Suprapubic skin (tissue), 4 donors: ENCODE data around the gene SVOP. TPM values are rescaled to one million over a fixed set of nuclear protein-coding genes. Genes with fewer than 3 reads are reported as not detected.

Experiments
- DNase-seq, 2 donors: peaks; one replicate each; pipeline ENCODE4 v3.0.0-alpha.2; 2019; ENCODE audit warnings: low spot score in 2 of 2
- H3K27ac ChIP-seq: fragments of 200-600 bp; sonication (generic); one replicate; pipeline ENCODE4 v1.5.1; 2019
- H3K27me3 ChIP-seq: fragments of 200-600 bp; sonication (generic); one replicate; pipeline ENCODE4 v1.5.1; 2019
- H3K36me3 ChIP-seq: fragments of 200-600 bp; sonication (generic); one replicate; pipeline ENCODE4 v1.5.1; 2019
- H3K4me1 ChIP-seq: fragments of 200-600 bp; sonication (generic); one replicate; pipeline ENCODE4 v1.5.1; 2019
- H3K4me3 ChIP-seq: fragments of 200-600 bp; sonication (generic); one replicate; pipeline ENCODE4 v1.5.1; 2019; ENCODE audit warnings: mild to moderate bottlenecking
- H3K9me3 ChIP-seq: fragments of 200-600 bp; sonication (generic); one replicate; pipeline ENCODE4 v1.5.1; 2019
- CTCF ChIP-seq, 2 donors: fragments of 200-600 bp in 1 of 2; fragments of 450-650 bp in 1 of 2; sonication (generic) in 1 of 2; IDR thresholded peaks; one replicate each; pipeline ENCODE4 v1.5.1; 2016 to 2019; ENCODE audit warnings: antibody characterized with exemption in 2 of 2, mild to moderate bottlenecking in 1 of 2, moderate library complexity in 1 of 2
- EP300 ChIP-seq: sonication (generic); formaldehyde crosslinking; IDR thresholded peaks from one replicate; pipeline ENCODE4 v1.6.1; 2017; ENCODE audit warnings: antibody characterized with exemption
- POLR2A ChIP-seq, 2 donors: fragments of 450-650 bp; IDR thresholded peaks; one replicate each; pipeline ENCODE4 v1.6.1; 2017; ENCODE audit warnings: antibody characterized with exemption in 2 of 2, mild to moderate bottlenecking in 2 of 2, moderate library complexity in 2 of 2
- POLR2AphosphoS5 ChIP-seq, 3 donors: sonication (generic); formaldehyde crosslinking; IDR thresholded peaks; one replicate each; pipeline ENCODE4 v1.6.1; 2017; ENCODE audit warnings: antibody characterized with exemption in 3 of 3
- WGBS: methylation state at CpG from one replicate; pipeline ENCODE4 v1.1.5; 2018; 5-methylcytosine and 5-hydroxymethylcytosine counted together
- total RNA-seq, 4 donors: library from RNA; depleted of rRNA; stranded (reverse); fragments of >200 nt; gene quantifications; one replicate each; pipeline ENCODE4 v1.1.0, GENCODE V29; 2016

Gene SVOP
- total RNA-seq, 4 donors from 2014 or later = not detected

- WGBS = 87% methylated on average over 11 of the region's 15 CpGs
- TF ChIP-seq CTCF (IDR thresholded peaks at IDR 0.05) (no peak), POLR2A (IDR thresholded peaks at IDR 0.05) (no peak), POLR2AphosphoS5 (IDR thresholded peaks at IDR 0.05) (no peak), EP300 (no peak)
- Histone ChIP-seq H3K36me3 (no peaks in the 10 kb centered on the region), H3K9me3 (no peaks in the 10 kb centered on the region), H3K27me3 (no peaks in the 10 kb centered on the region), H3K4me3 (no peak overlapping the region), H3K27ac (no peak overlapping the region), H3K4me1 (no peaks in the 10 kb centered on the region)
- no peak for DNase-seq
These were observed 105.2 kb downstream of the SVOP start for GRCh38 chr12:108915632-108916133.

- 15% methylated on average over 4 of the region's 4 CpGs for WGBS
- Histone ChIP-seq H3K27ac (peak overlapping the region; percentile 41), H3K4me1 (no peaks in the 10 kb centered on the region), H3K27me3 (no peaks in the 10 kb centered on the region), H3K36me3 (no peaks in the 10 kb centered on the region), H3K9me3 (no peaks in the 10 kb centered on the region), H3K4me3 (no peak overlapping the region)
- DNase-seq = no peak
- TF ChIP-seq CTCF (IDR thresholded peaks at IDR 0.05) = no peak
- no peak for TF ChIP-seq POLR2AphosphoS5 (IDR thresholded peaks at IDR 0.05)
- TF ChIP-seq POLR2A (IDR thresholded peaks at IDR 0.05) = no peak
- TF ChIP-seq EP300 = no peak
These were observed 106.7 kb downstream of the SVOP start for GRCh38 chr12:108914121-108914531.

GRCh38 chr12:108912361-108912760 is 108.5 kb downstream of the SVOP start:
- H3K9me3 ChIP-seq = no peaks in the 10 kb centered on the region
- 67% methylated on average over 1 of the region's 9 CpGs for WGBS
- H3K27me3 ChIP-seq = no peaks in the 10 kb centered on the region
- H3K4me3 ChIP-seq = no peak overlapping the region
- H3K27ac ChIP-seq = no peak overlapping the region
- H3K36me3 ChIP-seq = no peaks in the 10 kb centered on the region
- TF ChIP-seq POLR2A (IDR thresholded peaks at IDR 0.05) (no peak), CTCF (IDR thresholded peaks at IDR 0.05) (no peak), POLR2AphosphoS5 (IDR thresholded peaks at IDR 0.05) (no peak), EP300 (no peak)
- H3K4me1 ChIP-seq = no peaks in the 10 kb centered on the region
- DNase-seq = no peak

DNA sequence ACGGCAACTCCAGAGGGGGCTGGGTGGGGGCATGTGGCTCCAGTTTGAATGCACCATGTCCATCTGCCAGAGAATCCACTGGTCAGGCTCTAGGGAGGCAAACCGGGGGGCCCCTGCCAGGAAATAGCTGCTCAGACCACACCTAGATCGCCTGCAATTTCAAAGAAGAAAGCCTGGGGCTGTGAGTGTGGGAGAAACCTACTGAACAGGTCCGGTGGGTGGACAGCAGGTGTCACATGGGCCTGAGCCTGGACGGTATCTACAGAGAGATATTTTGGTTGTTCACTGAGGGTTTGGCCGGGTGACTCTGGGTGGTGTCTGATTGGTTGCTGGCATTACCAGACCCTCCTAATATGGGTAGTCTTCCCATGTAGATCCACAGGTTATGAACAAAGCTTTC is 109.0 kb downstream of the SVOP start:
- Histone ChIP-seq H3K27ac (no peak overlapping the region), H3K27me3 (no peaks in the 10 kb centered on the region), H3K4me1 (no peaks in the 10 kb centered on the region), H3K36me3 (no peaks in the 10 kb centered on the region), H3K4me3 (no peak overlapping the region), H3K9me3 (no peaks in the 10 kb centered on the region)
- 35% methylated on average over 5 of the region's 6 CpGs for WGBS
- TF ChIP-seq POLR2A (IDR thresholded peaks at IDR 0.05) (no peak), POLR2AphosphoS5 (IDR thresholded peaks at IDR 0.05) (no peak), CTCF (IDR thresholded peaks at IDR 0.05) (no peak), EP300 (no peak)
- DNase-seq = no peak

- no peaks in the 10 kb centered on the region for H3K27me3 ChIP-seq
- H3K27ac ChIP-seq = no peak overlapping the region
- 87% methylated on average over 5 of the region's 5 CpGs for WGBS
- H3K4me1 ChIP-seq = no peaks in the 10 kb centered on the region
- TF ChIP-seq POLR2AphosphoS5 (IDR thresholded peaks at IDR 0.05) = no peak
- no peak for TF ChIP-seq EP300
- no peak for TF ChIP-seq CTCF (IDR thresholded peaks at IDR 0.05)
- TF ChIP-seq POLR2A (IDR thresholded peaks at IDR 0.05) = no peak
- H3K4me3 ChIP-seq = no peak overlapping the region
- H3K9me3 ChIP-seq = no peaks in the 10 kb centered on the region
- no peaks in the 10 kb centered on the region for H3K36me3 ChIP-seq
- no peak for DNase-seq
These were observed 110.5 kb downstream of the SVOP start for GRCh38 chr12:108910336-108910735.
